ENCODE results near the gene DNAJC3.

- TF ChIP-seq CTCF (IDR thresholded peaks at IDR 0.05; ENCODE audit: insufficient read depth, low read length), result no peak
- no peak for TF ChIP-seq GABPA (IDR thresholded peaks at IDR 0.05; ENCODE audit: low read depth)
Observed at GRCh38 chr13:95724252-95724651, 47.3 kb downstream of the DNAJC3 start.
